Loucy (cell line): ENCODE results near the gene CPB1.
A peak's percentile ranks its signal among the peaks of the same experiment; 100 is the strongest.

Experiments used
- H2AFZ ChIP-seq: fragments of 200-600 bp; sonication (generic); 2 replicates; pipeline ENCODE4 v1.6.0; 2016; ENCODE audit warnings: antibody characterized with exemption, mild to moderate bottlenecking, low read length, moderate library complexity
- H3F3A ChIP-seq: fragments of 200-600 bp; 2 replicates; pipeline ENCODE4 v1.6.0; 2016; ENCODE audit warnings: antibody characterized with exemption, low read depth, mild to moderate bottlenecking
- H3K27me3 ChIP-seq: fragments of 200-600 bp; sonication (generic); 2 replicates; pipeline ENCODE4 v1.6.1; 2014; ENCODE audit warnings: low read length, mild to moderate bottlenecking; ENCODE audit not compliant: insufficient read depth, poor library complexity, severe bottlenecking
- H3K36me3 ChIP-seq: fragments of 200-600 bp; sonication (generic); 2 replicates; pipeline ENCODE4 v1.6.1; 2016; ENCODE audit warnings: low read length; ENCODE audit not compliant: insufficient read depth
- H3K4me1 ChIP-seq: fragments of 200-600 bp; sonication (generic); 2 replicates; pipeline ENCODE4 v1.5.1; 2014; ENCODE audit warnings: low read length, mild to moderate bottlenecking; ENCODE audit not compliant: insufficient read depth, poor library complexity, severe bottlenecking
- H3K4me2 ChIP-seq: fragments of 200-600 bp; sonication (generic); 2 replicates; pipeline ENCODE4 v1.6.0; 2014; ENCODE audit warnings: antibody characterized with exemption, low read length, low read depth, mild to moderate bottlenecking; ENCODE audit not compliant: poor library complexity, severe bottlenecking
- H3K4me3 ChIP-seq: fragments of 200-600 bp; sonication (generic); 2 replicates; pipeline ENCODE4 v1.5.1; 2014; ENCODE audit warnings: low read length, mild to moderate bottlenecking, mixed read lengths; ENCODE audit not compliant: poor library complexity, severe bottlenecking
- H3K79me2 ChIP-seq: fragments of 200-600 bp; sonication (generic); 2 replicates; pipeline ENCODE4 v1.6.1; 2014; ENCODE audit warnings: low read length; ENCODE audit not compliant: insufficient read depth
- H3K9ac ChIP-seq: fragments of 200-600 bp; sonication (generic); 2 replicates; pipeline ENCODE4 v1.6.0; 2014; ENCODE audit warnings: mild to moderate bottlenecking, low read depth, low read length, moderate library complexity; ENCODE audit not compliant: poor library complexity, severe bottlenecking
- H3K9me2 ChIP-seq: fragments of 200-600 bp; sonication (generic); replicated peaks from 2 replicates; pipeline ENCODE4 v1.6.1; 2016; ENCODE audit warnings: low read depth, low read length, mixed read lengths
- H3K9me3 ChIP-seq: fragments of 200-600 bp; sonication (generic); 2 replicates; pipeline ENCODE4 v1.6.1; 2014; ENCODE audit warnings: mild to moderate bottlenecking, antibody characterized with exemption, low read length, low read depth; ENCODE audit not compliant: insufficient read depth
- H4K20me1 ChIP-seq: fragments of 200-600 bp; sonication (generic); 2 replicates; pipeline ENCODE4 v1.6.0; 2014; ENCODE audit warnings: antibody characterized with exemption, low read length, mild to moderate bottlenecking; ENCODE audit not compliant: insufficient read depth, poor library complexity, severe bottlenecking
- CTCF ChIP-seq: fragments of 200-600 bp; sonication (generic); conservative IDR thresholded peaks from 2 replicates; pipeline ENCODE4 v1.5.1; 2014; ENCODE audit warnings: mild to moderate bottlenecking, antibody characterized with exemption, low read length
- EZH2phosphoT487 ChIP-seq: fragments of 200-600 bp; IDR thresholded peaks from 2 replicates; pipeline ENCODE4 v1.6.1; 2018; ENCODE audit warnings: antibody characterized with exemption, mild to moderate bottlenecking, moderate library complexity, borderline replicate concordance

CPB1 gene

GRCh38 chr3:148790851-148791735, 36.5 kb upstream of the CPB1 start:
- Histone ChIP-seq H2AFZ (0 out of 2 replicates have a peak overlapping the region, but pooled peaks have one; percentile 23), H3F3A (no peaks in the 10 kb centered on the region), H4K20me1 (no peaks in the 10 kb centered on the region), H3K9me3 (no peaks in the 10 kb centered on the region), H3K4me3 (no peak overlapping the region), H3K27me3 (no peaks in the 10 kb centered on the region), H3K9me2 (no peaks in the 10 kb centered on the region), H3K4me1 (no peaks in the 10 kb centered on the region), H3K36me3 (no peaks in the 10 kb centered on the region), H3K9ac (no peak overlapping the region), H3K4me2 (no peak overlapping the region), H3K79me2 (no peaks in the 10 kb centered on the region)
- TF ChIP-seq CTCF = no peak
- no peak for TF ChIP-seq EZH2phosphoT487

- Histone ChIP-seq H3K9me2 (no peaks in the 10 kb centered on the region), H3K27me3 (no peaks in the 10 kb centered on the region), H3F3A (no peaks in the 10 kb centered on the region), H3K36me3 (no peaks in the 10 kb centered on the region), H3K9me3 (no peaks in the 10 kb centered on the region), H4K20me1 (no peaks in the 10 kb centered on the region), H3K4me1 (no peaks in the 10 kb centered on the region), H3K4me3 (no peak overlapping the region), H3K79me2 (no peaks in the 10 kb centered on the region), H2AFZ (no peak overlapping the region), H3K9ac (no peak overlapping the region), H3K4me2 (no peak overlapping the region)
- no peak for TF ChIP-seq CTCF
- no peak for TF ChIP-seq EZH2phosphoT487
Measured at GRCh38 chr3:148791920-148792319, 35.7 kb upstream of the CPB1 start.

GRCh38 chr3:148792516-148792915, 35.1 kb upstream of the CPB1 start:
- no peaks in the 10 kb centered on the region for H3K4me1 ChIP-seq
- no peaks in the 10 kb centered on the region for H3K27me3 ChIP-seq
- no peaks in the 10 kb centered on the region for H3K36me3 ChIP-seq
- H4K20me1 ChIP-seq = no peaks in the 10 kb centered on the region
- H3K4me2 ChIP-seq = no peak overlapping the region
- H2AFZ ChIP-seq = no peak overlapping the region
- no peaks in the 10 kb centered on the region for H3F3A ChIP-seq
- H3K9me3 ChIP-seq = no peaks in the 10 kb centered on the region
- no peak overlapping the region for H3K4me3 ChIP-seq
- no peaks in the 10 kb centered on the region for H3K9me2 ChIP-seq
- H3K79me2 ChIP-seq = no peaks in the 10 kb centered on the region
- TF ChIP-seq CTCF (no peak), EZH2phosphoT487 (no peak)
- H3K9ac ChIP-seq = no peak overlapping the region
